ENCODE results near the gene COL18A1. TPM values are rescaled to one million over a fixed set of nuclear protein-coding genes. Genes with fewer than 3 reads are reported as not detected.

The COL18A1 gene
- total RNA-seq, 6 experiments from 2014 or later = 39.8 to 93.5 (median 86.8) TPM

- no peaks in the 10 kb centered on the region for H3K27me3 Mint-ChIP-seq (ENCODE audit: insufficient read depth)
- peak overlapping the region; percentile 74 for H3K4me3 Mint-ChIP-seq
- peaks cover 30% of the 10 kb centered on the region for H3K4me1 Mint-ChIP-seq (ENCODE audit: low read depth)
- TF ChIP-seq CTCF (IDR thresholded peaks at IDR 0.05) = no peak; the same call in 1 of the 2 replicates
- no peaks in the 10 kb centered on the region for H3K9me3 Mint-ChIP-seq
- H3K36me3 Mint-ChIP-seq (ENCODE audit: low read depth) = peaks cover 7% of the 10 kb centered on the region
- peak; percentile 81 for DNase-seq
- peak overlapping the region; percentile 97 for H3K27ac Mint-ChIP-seq
Observed at GRCh38 chr21:45470773-45471524, 66.0 kb downstream of the COL18A1 start.

GRCh38 chr21:45471525-45472221 lies 66.7 kb downstream of the COL18A1 start:
- Mint-ChIP-seq H3K27ac (peak overlapping the region; percentile 97), H3K27me3 (ENCODE audit: insufficient read depth) (no peaks in the 10 kb centered on the region), H3K4me1 (ENCODE audit: low read depth) (peaks cover 30% of the 10 kb centered on the region), H3K9me3 (no peaks in the 10 kb centered on the region), H3K36me3 (ENCODE audit: low read depth) (peaks cover 13% of the 10 kb centered on the region), H3K4me3 (peak overlapping the region; percentile 74)
- TF ChIP-seq CTCF (IDR thresholded peaks at IDR 0.05) = 0 out of 2 replicates have a peak, but pooled peaks have one; percentile 14
- DNase-seq = no peak

- Mint-ChIP-seq H3K36me3 (ENCODE audit: low read depth) (peaks cover 15% of the 10 kb centered on the region), H3K4me1 (ENCODE audit: low read depth) (peaks cover 24% of the 10 kb centered on the region), H3K9me3 (no peaks in the 10 kb centered on the region), H3K4me3 (no peak overlapping the region), H3K27ac (peak overlapping the region; percentile 42; the same call in 1 of the 2 replicates), H3K27me3 (ENCODE audit: insufficient read depth) (no peaks in the 10 kb centered on the region)
- DNase-seq = no peak
- no peak for TF ChIP-seq CTCF (IDR thresholded peaks at IDR 0.05)
Observed at GRCh38 chr21:45472445-45473365, 67.7 kb downstream of the COL18A1 start.

GRCh38 chr21:45473496-45474322 lies 68.7 kb downstream of the COL18A1 start:
- Mint-ChIP-seq H3K27ac (peak overlapping the region; percentile 19), H3K4me3 (no peak overlapping the region), H3K4me1 (ENCODE audit: low read depth) (peaks cover 24% of the 10 kb centered on the region), H3K36me3 (ENCODE audit: low read depth) (peaks cover 24% of the 10 kb centered on the region), H3K9me3 (no peaks in the 10 kb centered on the region), H3K27me3 (ENCODE audit: insufficient read depth) (peaks cover 2% of the 10 kb centered on the region; the same call in 1 of the 2 replicates)
- TF ChIP-seq CTCF (IDR thresholded peaks at IDR 0.05) = no peak
- no peak for DNase-seq
